K562 (cell line): Measurements from ENCODE around the gene CRLF1. TPM values are rescaled to one million over a fixed set of nuclear protein-coding genes. Genes with fewer than 3 reads are reported as not detected.

ENCODE experiments used
- ATAC-seq: fragments of 200-7000 bp; cut with Tn5 transposase; 3 replicates; pipeline ENCODE4 v1.9.1; 2020; ENCODE audit warnings: moderate library complexity
- BruUV-seq: library from RNA; stranded (reverse); fragments of 400-500 nt; replicated peaks from 2 replicates; lab custom pipeline; 2021; lab: Mats Ljungman, UMichigan
- CTCF ChIA-PET: fragments of 300-600 bp; formaldehyde crosslinking; extraction: SDS; loops from one replicate; lab custom pipeline; 2021; ENCODE audit warnings: low intra/inter-chr PET ratio; lab: Yijun Ruan, JAX
- POLR2A ChIA-PET: fragments of 300-600, 350-650 bp; sonication (Branson Sonifier 250); formaldehyde crosslinking; extraction: SDS; loops from one replicate; lab custom pipeline; 2021; ENCODE audit warnings: antibody characterized with exemption, inconsistent platforms; lab: Yijun Ruan, JAX
- DNase-seq, 4 experiments: peaks; one replicate each; pipeline versions ENCODE4 v3.0.0 to v3.0.0-alpha.2; 2011 to 2018; ENCODE audit warnings: low spot score in 3 of 4, mixed read lengths in 3 of 4; ENCODE audit errors: extremely low read depth in 1 of 4
- FAIRE-seq: peaks from 2 replicates; lab custom pipeline; 2011; peaks lifted over from hg19 to GRCh38; lab: Jason Lieb, UNC
- H2AFZ ChIP-seq: 2 replicates; pipeline ENCODE4 v1.6.0; 2011; ENCODE audit warnings: low read depth, low read length, control low read depth, inconsistent platforms
- H3K27ac ChIP-seq: fragments of 200-600 bp; 3 replicates; pipeline ENCODE4 v1.8.0; 2011; ENCODE audit warnings: low read depth, mild to moderate bottlenecking, control low read depth, inconsistent platforms, low read length, moderate library complexity, mixed read lengths; ENCODE audit errors: extremely low read depth
- H3K27me3 ChIP-seq, 2 experiments: fragments of 300-600 bp in 1 of 2; 2 replicates in 1 of 2; 3 replicates in 1 of 2; pipeline versions ENCODE4 v1.6.0 to v1.8.0; 2011; ENCODE audit warnings: inconsistent platforms in 2 of 2, low read length in 2 of 2, mild to moderate bottlenecking in 1 of 2, mixed read lengths in 1 of 2, moderate library complexity in 1 of 2; ENCODE audit not compliant: control insufficient read depth in 2 of 2, insufficient read depth in 2 of 2
- H3K36me3 ChIP-seq: fragments of 300-600 bp; 3 replicates; pipeline ENCODE4 v1.8.0; 2011; ENCODE audit warnings: mild to moderate bottlenecking, low read length, inconsistent platforms; ENCODE audit not compliant: control insufficient read depth, insufficient read depth
- H3K4me1 ChIP-seq, 2 experiments: fragments of 200-600 bp in 1 of 2; replicated peaks in 1 of 2; 2 replicates in 1 of 2; 3 replicates in 1 of 2; pipeline versions ENCODE4 v1.5.1 to v1.8.0; 2011; ENCODE audit warnings: inconsistent platforms in 2 of 2, low read length in 2 of 2, mild to moderate bottlenecking in 1 of 2, mixed read lengths in 1 of 2, moderate library complexity in 1 of 2; ENCODE audit not compliant: control insufficient read depth in 2 of 2, insufficient read depth in 2 of 2
- H3K4me2 ChIP-seq: 2 replicates; pipeline ENCODE4 v1.6.1; 2011; ENCODE audit warnings: low read length, control low read depth, inconsistent platforms, mixed read lengths; ENCODE audit not compliant: insufficient read depth
- H3K4me3 ChIP-seq: fragments of 200-600 bp; sonication (generic), shearing (Covaris generic); 2 replicates; pipeline ENCODE4 v1.5.1; 2016; ENCODE audit warnings: control low read depth, inconsistent platforms
- H3K79me2 ChIP-seq: fragments of 200-600 bp; 3 replicates; pipeline ENCODE4 v1.8.0; 2011; ENCODE audit warnings: low read length, inconsistent platforms; ENCODE audit not compliant: control insufficient read depth, insufficient read depth
- H3K9ac ChIP-seq, 2 experiments: 2 replicates each; pipeline versions ENCODE4 v1.6.0 to v1.6.1; 2011; ENCODE audit warnings: low read depth in 2 of 2, low read length in 2 of 2, control low read depth in 1 of 2, inconsistent platforms in 1 of 2, mild to moderate bottlenecking in 1 of 2, mixed read lengths in 1 of 2; ENCODE audit not compliant: insufficient read depth in 1 of 2
- H3K9me1 ChIP-seq: one replicate; pipeline ENCODE4 v1.6.0; 2011; ENCODE audit warnings: inconsistent platforms, mild to moderate bottlenecking, low read length, moderate library complexity; ENCODE audit not compliant: control insufficient read depth, insufficient read depth
- H3K9me3 ChIP-seq: replicated peaks from 2 replicates; pipeline ENCODE4 v1.5.1; 2011; ENCODE audit warnings: low read depth, low read length, inconsistent platforms; ENCODE audit not compliant: control insufficient read depth, insufficient read depth
- H4K20me1 ChIP-seq: replicated peaks from 2 replicates; pipeline ENCODE4 v1.6.1; 2011; ENCODE audit warnings: low read length, inconsistent platforms, mixed read lengths; ENCODE audit not compliant: control insufficient read depth, insufficient read depth
- ESRRB ChIP-seq: fragments of 250-450 bp; sonication (Bioruptor Pico); IDR thresholded peaks from 2 replicates; pipeline ENCODE4 v1.5.0; 2020; ENCODE audit warnings: mild to moderate bottlenecking, moderate library complexity, borderline replicate concordance
- FOXK1 ChIP-seq: sonication (generic); formaldehyde crosslinking; IDR thresholded peaks from 2 replicates; pipeline ENCODE4 v1.8.0; 2022; ENCODE audit warnings: missing genetic modification reagents, mild to moderate bottlenecking, borderline replicate concordance
- KDM4B ChIP-seq, 2 experiments: fragments of 450-650 bp in 1 of 2; sonication (generic) in 1 of 2; IDR thresholded peaks; 2 replicates each; pipeline ENCODE4 v1.6.1; 2016 to 2017; ENCODE audit warnings: borderline replicate concordance in 2 of 2, antibody characterized with exemption in 1 of 2, low read depth in 1 of 2, mild to moderate bottlenecking in 1 of 2
- MCM2 ChIP-seq: fragments of 450-650 bp; IDR thresholded peaks from 2 replicates; pipeline ENCODE4 v1.6.1; 2017; ENCODE audit warnings: low read depth, mild to moderate bottlenecking
- MECOM ChIP-seq: fragments of 250-450 bp; sonication (Bioruptor Pico); IDR thresholded peaks from 2 replicates; pipeline ENCODE4 v1.8.0; 2022; ENCODE audit warnings: inconsistent platforms
- RFX1 ChIP-seq: fragments of 450-650 bp; IDR thresholded peaks from 2 replicates; pipeline ENCODE4 v1.6.1; 2016; ENCODE audit warnings: mild to moderate bottlenecking, moderate library complexity
- ZNF184 ChIP-seq: sonication (generic); formaldehyde crosslinking; IDR thresholded peaks from 2 replicates; pipeline ENCODE4 v1.5.0; 2020; ENCODE audit warnings: missing genetic modification reagents
- ZNF764 ChIP-seq: fragments of 250-450 bp; sonication (Bioruptor Pico); IDR thresholded peaks from 2 replicates; pipeline ENCODE4 v1.4.0; 2020; ENCODE audit warnings: low read depth, mild to moderate bottlenecking, moderate library complexity
- WGBS: fragments of 100-300 bp; shearing (Covaris generic); methylation state at CpG from one replicate; pipeline ENCODE4 v1.1.6; 2016; ENCODE audit warnings: low coverage, mixed read lengths; ENCODE audit not compliant: insufficient coverage; ENCODE audit errors: missing lambda C conversion rate; 5-methylcytosine and 5-hydroxymethylcytosine counted together
- in situ Hi-C: fragments of 300-500 bp; cut with MboI; formaldehyde crosslinking; loops from 4 replicates; pipeline ENCODE4 v1.15.0; 2018; ENCODE audit warnings: inconsistent platforms, mixed read lengths
- intact Hi-C: fragments of 100-400 bp; cut with micrococcal nuclease; formaldehyde crosslinking; loops from 2 replicates; pipeline ENCODE4 v1.14.2; 2022
- polyA plus RNA-seq, 8 experiments: library from polyadenylated mRNA; depleted of rRNA in 4 of 8; stranded (reverse) in 5 of 8; unstranded in 3 of 8; fragments of >200 nt; fragmentation: Nextera tagmentation in 2 of 8; fragmentation: Illumina TruSeq in 1 of 8; extraction: Ambion mirVana in 2 of 8; extraction: Trizol in 1 of 8; gene quantifications; 2 replicates each; pipeline versions ENCODE4 v1.2.1 to v1.2.3, GENCODE V29; 2011 to 2014; ENCODE audit warnings: inconsistent platforms in 1 of 8, missing spikeins in 1 of 8
- total RNA-seq, 7 experiments: library from RNA; depleted of rRNA in 6 of 7; stranded (reverse); fragments of >200 nt in 6 of 7; fragmentation: Illumina TruSeq in 2 of 7; extraction: Trizol in 2 of 7; gene quantifications; 2 replicates each; pipeline versions ENCODE4 v1.2.1 to v1.2.3, GENCODE V29; 2011 to 2021; ENCODE audit warnings: low replicate concordance in 1 of 7
- TF ChIP-seq, protein P1 (sequence below): fragments of 250-450 bp; sonication (Bioruptor Pico); IDR thresholded peaks from 2 replicates; pipeline ENCODE4 v1.4.0; 2020; ENCODE audit warnings: borderline replicate concordance
- TF ChIP-seq, protein P2 (sequence below), 3 experiments: fragments of 200-800 bp in 1 of 3; sonication (Bioruptor generic) in 1 of 3; sonication (generic) in 1 of 3; formaldehyde crosslinking in 1 of 3; IDR thresholded peaks; 2 replicates each; pipeline versions ENCODE4 v1.6.1 to v1.8.0; 2016 to 2022; ENCODE audit warnings: mild to moderate bottlenecking in 2 of 3, missing compliant biosample characterization in 2 of 3, missing genetic modification characterization in 2 of 3, missing genetic modification reagents in 1 of 3
- TF ChIP-seq, protein P3 (sequence below): fragments of 450-650 bp; formaldehyde crosslinking; IDR thresholded peaks from 2 replicates; pipeline ENCODE4 v1.4.0; 2020; ENCODE audit warnings: mild to moderate bottlenecking

The CRLF1 gene
- total and polyA plus RNA-seq, 9 of the 15 experiments (the other 6 are each of a cell fraction or from before 2014, with no cell fraction given) = 0.85 to 3.6 (median 1.7) TPM

DNA sequence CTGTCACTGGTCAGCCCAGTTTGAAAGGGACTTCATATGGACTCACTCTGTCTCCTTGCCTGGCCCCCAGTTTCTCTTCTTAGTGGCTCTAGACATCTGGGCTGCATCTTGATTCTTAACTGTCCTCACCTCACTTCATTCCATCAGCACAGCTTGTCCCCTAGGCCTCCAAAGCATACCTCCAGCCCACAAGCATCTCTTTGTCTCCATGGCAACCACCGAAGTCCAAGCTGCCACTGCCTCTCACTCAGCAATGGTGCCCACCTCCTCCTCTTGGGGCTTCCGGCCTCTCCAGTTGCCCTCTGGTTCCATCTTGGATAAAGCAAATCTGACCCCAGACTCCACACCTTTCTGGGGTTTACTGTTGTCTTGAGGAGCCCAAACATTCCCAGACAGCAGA, 20.3 kb upstream of the CRLF1 start:
- Histone ChIP-seq H4K20me1 (no peaks in the 10 kb centered on the region; the same call in 1 of the 2 replicates), H3K4me2 (no peak overlapping the region), H3K27me3 (peaks cover 18 to 66% of the 10 kb centered on the region in 2 experiments; a peak in 4 of 5 replicates), H2AFZ (no peak overlapping the region), H3K9me3 (no peaks in the 10 kb centered on the region), H3K4me3 (no peak overlapping the region), H3K36me3 (no peaks in the 10 kb centered on the region), H3K9ac (no peak overlapping the region), H3K27ac (no peak overlapping the region), H3K79me2 (no peaks in the 10 kb centered on the region), H3K4me1 (no peaks in the 10 kb centered on the region; a peak in 2 of 5 replicates), H3K9me1 (no peaks in the 10 kb centered on the region)
- ChIA-PET CTCF (no interaction called here), POLR2A (interaction anchor here (0.8 kb wide), 1 partner anchor 21 kb away, joined by 3 read pairs; no protein-coding TSS in a partner anchor)
- DNase-seq = no peak
- BruUV-seq = no TSS peak
- WGBS = 22% methylated on average over 2 of the region's 2 CpGs
- no peak for FAIRE-seq
- no peak for ATAC-seq
- intact Hi-C loops = no loop called here
- peak; percentile 78 for TF ChIP-seq RFX1
- TF ChIP-seq ESRRB (CRISPR knock-in tag) = no peak
- in situ Hi-C loops = no loop called here

DNA sequence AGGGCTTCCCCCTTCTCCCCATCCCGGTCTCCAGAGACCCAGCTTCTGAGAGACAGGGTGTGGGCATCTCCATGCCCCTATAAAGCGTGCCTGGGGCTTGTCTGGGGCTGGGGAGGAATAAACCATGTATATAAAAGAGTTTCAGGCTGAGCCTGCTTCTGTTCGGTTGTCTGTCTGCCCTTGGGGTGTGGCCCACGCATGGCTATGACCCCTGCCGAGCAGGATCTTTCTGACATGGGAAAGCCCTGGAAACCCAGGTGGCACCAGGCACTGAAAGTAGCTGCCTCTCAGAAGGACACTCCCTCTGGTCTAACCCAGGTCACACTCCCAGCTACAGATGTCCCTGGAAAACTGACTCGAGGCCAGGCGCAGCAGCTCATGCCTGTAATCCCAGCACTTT, 14.3 kb upstream of the CRLF1 start:
- no peak for FAIRE-seq
- TF ChIP-seq, protein P1, sequence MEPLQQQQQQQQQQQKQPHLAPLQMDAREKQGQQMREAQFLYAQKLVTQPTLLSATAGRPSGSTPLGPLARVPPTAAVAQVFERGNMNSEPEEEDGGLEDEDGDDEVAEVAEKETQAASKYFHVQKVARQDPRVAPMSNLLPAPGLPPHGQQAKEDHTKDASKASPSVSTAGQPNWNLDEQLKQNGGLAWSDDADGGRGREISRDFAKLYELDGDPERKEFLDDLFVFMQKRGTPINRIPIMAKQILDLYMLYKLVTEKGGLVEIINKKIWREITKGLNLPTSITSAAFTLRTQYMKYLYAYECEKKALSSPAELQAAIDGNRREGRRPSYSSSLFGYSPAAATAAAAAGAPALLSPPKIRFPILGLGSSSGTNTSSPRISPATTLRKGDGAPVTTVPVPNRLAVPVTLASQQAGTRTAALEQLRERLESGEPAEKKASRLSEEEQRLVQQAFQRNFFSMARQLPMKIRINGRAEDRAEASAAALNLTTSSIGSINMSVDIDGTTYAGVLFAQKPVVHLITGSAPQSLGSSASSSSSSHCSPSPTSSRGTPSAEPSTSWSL (CRISPR knock-in tag) = no peak
- no peak for TF ChIP-seq FOXK1 (CRISPR knock-in tag)
- no peak for TF ChIP-seq ZNF764 (CRISPR knock-in tag)
- TF ChIP-seq, protein P2, sequence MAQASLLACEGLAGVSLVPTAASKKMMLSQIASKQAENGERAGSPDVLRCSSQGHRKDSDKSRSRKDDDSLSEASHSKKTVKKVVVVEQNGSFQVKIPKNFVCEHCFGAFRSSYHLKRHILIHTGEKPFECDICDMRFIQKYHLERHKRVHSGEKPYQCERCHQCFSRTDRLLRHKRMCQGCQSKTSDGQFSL (CRISPR knock-in tag; IDR thresholded peaks at IDR 0.05) = no peak
- TF ChIP-seq, protein P2 (tag; IDR thresholded peaks at IDR 0.05) = no peak
- no peak for TF ChIP-seq ZNF184 (CRISPR knock-in tag)
- TF ChIP-seq, protein P3, sequence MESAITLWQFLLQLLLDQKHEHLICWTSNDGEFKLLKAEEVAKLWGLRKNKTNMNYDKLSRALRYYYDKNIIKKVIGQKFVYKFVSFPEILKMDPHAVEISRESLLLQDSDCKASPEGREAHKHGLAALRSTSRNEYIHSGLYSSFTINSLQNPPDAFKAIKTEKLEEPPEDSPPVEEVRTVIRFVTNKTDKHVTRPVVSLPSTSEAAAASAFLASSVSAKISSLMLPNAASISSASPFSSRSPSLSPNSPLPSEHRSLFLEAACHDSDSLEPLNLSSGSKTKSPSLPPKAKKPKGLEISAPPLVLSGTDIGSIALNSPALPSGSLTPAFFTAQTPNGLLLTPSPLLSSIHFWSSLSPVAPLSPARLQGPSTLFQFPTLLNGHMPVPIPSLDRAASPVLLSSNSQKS = no peak
- no peak for TF ChIP-seq KDM4B (IDR thresholded peaks at IDR 0.05; ENCODE audit: borderline replicate concordance in 2 of 2, low read depth in 1 of 2)
- no peak for TF ChIP-seq MCM2
- no peak for TF ChIP-seq MECOM (CRISPR knock-in tag)

More for the DNA sequence above, 14.3 kb upstream of the CRLF1 start:
- ChIA-PET CTCF (no interaction called here), POLR2A (interaction anchor here (0.6 to 0.9 kb wide), 2 partner anchors 51 to 170 kb away, joined by 3 to 4 read pairs; no protein-coding TSS in a partner anchor)
- Histone ChIP-seq H3K79me2 (no peaks in the 10 kb centered on the region), H4K20me1 (no peaks in the 10 kb centered on the region; the same call in 1 of the 2 replicates), H3K27me3 (peaks cover 8 to 33% of the 10 kb centered on the region in 2 experiments; a peak in 4 of 5 replicates), H3K9ac (peak overlapping the region in 1 of 2 experiments; percentile 45; a peak in 2 of 4 replicates), H2AFZ (no peak overlapping the region), H3K4me2 (no peak overlapping the region), H3K9me1 (no peaks in the 10 kb centered on the region), H3K4me1 (peaks cover 0 to 6% of the 10 kb centered on the region in 2 experiments; a peak in 3 of 5 replicates), H3K36me3 (no peaks in the 10 kb centered on the region), H3K27ac (no peak overlapping the region), H3K9me3 (no peaks in the 10 kb centered on the region), H3K4me3 (no peak overlapping the region)
- WGBS = 9% methylated on average over 6 of the region's 7 CpGs
- intact Hi-C loops (no loop called here), in situ Hi-C loops (no loop called here)
- DNase-seq (no peak), ATAC-seq (no peak)
- BruUV-seq = no TSS peak
